ENCODE measurements around the gene CORIN. TPM values are rescaled to one million over a fixed set of nuclear protein-coding genes. Genes with fewer than 3 reads are reported as not detected.

Gene CORIN
- total and polyA plus RNA-seq, 2 donors (not counting 3 experiments of a cell fraction or from before 2014, with no cell fraction given), result 0.07 to 0.40 TPM

DNA sequence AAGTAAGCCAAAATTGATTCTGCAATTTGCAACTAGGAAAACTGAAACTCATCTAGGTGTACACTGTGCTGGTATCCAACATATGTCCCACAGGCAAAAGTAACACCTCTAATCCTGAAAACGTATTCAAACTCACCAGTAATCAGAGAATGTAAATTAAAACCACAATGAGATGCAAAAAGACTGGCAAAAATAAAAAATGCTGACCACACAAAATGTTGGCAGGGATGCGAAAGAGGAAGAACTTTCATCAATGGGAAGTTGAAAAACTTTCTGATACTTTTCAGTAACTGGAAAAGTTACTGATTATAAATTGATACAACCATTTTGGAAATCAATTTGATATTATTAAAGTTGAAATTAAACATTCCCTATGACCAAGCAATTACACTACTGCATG, 20.1 kb upstream of the CORIN start:
- no peaks in the 10 kb centered on the region for H3K4me1 ChIP-seq (ENCODE audit: control insufficient read depth, extremely low read depth, insufficient read depth, low read length)
- CTCF ChIA-PET, result no interaction called here
- no peaks in the 10 kb centered on the region for H3K36me3 ChIP-seq (ENCODE audit: control insufficient read depth in 2 of 2, extremely low read depth in 1 of 2, insufficient read depth in 2 of 2, low read length in 2 of 2)
- H3K79me2 ChIP-seq (ENCODE audit: control insufficient read depth, insufficient read depth, low read length), result no peaks in the 10 kb centered on the region
- H3K27me3 ChIP-seq (ENCODE audit: control insufficient read depth in 2 of 2, insufficient read depth in 2 of 2, low read length in 2 of 2), result no peaks in the 10 kb centered on the region
- H3K27ac ChIP-seq (ENCODE audit: insufficient read depth, low read depth, low read length), result no peak overlapping the region
- no peaks in the 10 kb centered on the region for H3K9me3 ChIP-seq (replicated peaks; ENCODE audit: control insufficient read depth, insufficient read depth, low read length)
- TF ChIP-seq JUN (IDR thresholded peaks at IDR 0.05; ENCODE audit: borderline replicate concordance, insufficient read depth, insufficient read length, low read depth), result no peak
- H3K9me1 ChIP-seq (replicated peaks; ENCODE audit: control insufficient read depth, extremely low read depth, insufficient read depth, low read length), result no peaks in the 10 kb centered on the region
- POLR2A ChIA-PET, result no interaction called here
- FAIRE-seq, result no peak
- intact Hi-C loops (cut with micrococcal nuclease), result no loop called here
- BruUV-seq (replicated peaks), result no TSS peak
- no peak overlapping the region for H2AFZ ChIP-seq (ENCODE audit: low read depth, low read length)
- no peak overlapping the region for H3K4me3 ChIP-seq (replicated peaks in 1 of 3; ENCODE audit: insufficient read depth in 1 of 3, low read depth in 1 of 3, low read length in 3 of 3)
- dilution Hi-C loops (cut with MboI; ENCODE audit: extremely low pct_ligation_motif_present, low sequenced_read_pairs), result no loop called here
- H3K9ac ChIP-seq (replicated peaks; ENCODE audit: extremely low read depth, insufficient read depth, low read length), result no peak overlapping the region
- no peak overlapping the region for H3K4me2 ChIP-seq (ENCODE audit: insufficient read depth, low read length)
- DNase-seq (ENCODE audit: low read depth, low spot score), result no peak
- no peaks in the 10 kb centered on the region for H4K20me1 ChIP-seq (replicated peaks; ENCODE audit: control insufficient read depth, extremely low read depth, insufficient read depth, low read length)

DNA sequence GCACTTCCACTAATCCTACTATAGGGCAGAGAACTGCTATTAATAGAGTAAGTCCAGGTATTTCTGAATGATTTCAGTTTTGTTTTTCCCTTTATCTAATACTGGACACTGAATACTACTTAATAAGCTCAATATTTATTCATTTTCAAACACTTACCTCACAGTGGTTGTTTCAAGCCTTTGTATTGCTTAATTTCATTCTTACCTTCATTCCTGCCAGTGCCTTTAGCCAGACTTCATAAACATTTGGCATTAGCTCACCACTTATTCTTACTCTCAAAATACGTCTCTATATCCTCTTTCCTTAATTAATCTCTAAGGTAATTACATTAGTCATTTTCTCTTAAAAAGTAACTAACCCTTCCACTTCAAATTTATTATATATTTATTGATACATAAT, 18.8 kb upstream of the CORIN start:
- POLR2A ChIA-PET, result no interaction called here
- H3K4me2 ChIP-seq (ENCODE audit: insufficient read depth, low read length), result no peak overlapping the region
- dilution Hi-C loops (cut with MboI; ENCODE audit: extremely low pct_ligation_motif_present, low sequenced_read_pairs), result no loop called here

More for the DNA sequence above, 18.8 kb upstream of the CORIN start:
- Histone ChIP-seq H3K27ac (ENCODE audit: insufficient read depth, low read depth, low read length) (no peak overlapping the region), H3K9me3 (replicated peaks; ENCODE audit: control insufficient read depth, insufficient read depth, low read length) (no peaks in the 10 kb centered on the region), H3K27me3 (ENCODE audit: control insufficient read depth in 2 of 2, insufficient read depth in 2 of 2, low read length in 2 of 2) (no peaks in the 10 kb centered on the region), H3K9me1 (replicated peaks; ENCODE audit: control insufficient read depth, extremely low read depth, insufficient read depth, low read length) (no peaks in the 10 kb centered on the region), H2AFZ (ENCODE audit: low read depth, low read length) (no peak overlapping the region), H3K4me3 (replicated peaks in 1 of 3; ENCODE audit: insufficient read depth in 1 of 3, low read depth in 1 of 3, low read length in 3 of 3) (no peak overlapping the region), H3K9ac (replicated peaks; ENCODE audit: extremely low read depth, insufficient read depth, low read length) (no peak overlapping the region), H4K20me1 (replicated peaks; ENCODE audit: control insufficient read depth, extremely low read depth, insufficient read depth, low read length) (no peaks in the 10 kb centered on the region), H3K36me3 (ENCODE audit: control insufficient read depth in 2 of 2, extremely low read depth in 1 of 2, insufficient read depth in 2 of 2, low read length in 2 of 2) (no peaks in the 10 kb centered on the region), H3K79me2 (ENCODE audit: control insufficient read depth, insufficient read depth, low read length) (no peaks in the 10 kb centered on the region), H3K4me1 (ENCODE audit: control insufficient read depth, extremely low read depth, insufficient read depth, low read length) (peaks cover 4% of the 10 kb centered on the region)
- CTCF ChIA-PET, result interaction anchor here (0.8 to 1.1 kb wide), 2 partner anchors 12 to 188 kb away, joined by 3 read pairs; no protein-coding TSS in a partner anchor
- no peak for DNase-seq (ENCODE audit: low read depth, low spot score)
- TF ChIP-seq POLR2AphosphoS5 (IDR thresholded peaks at IDR 0.05; ENCODE audit: insufficient read depth, low read depth, low read length) (no peak), FOS (IDR thresholded peaks at IDR 0.05; ENCODE audit: borderline replicate concordance, insufficient read depth, low read length) (no peak), GATA2 (IDR thresholded peaks at IDR 0.05; ENCODE audit: insufficient read depth, insufficient read length, low read depth, low read length) (no peak), POLR2A (IDR thresholded peaks at IDR 0.05; ENCODE audit: low read depth, low read length) (no peak), MYC (IDR thresholded peaks at IDR 0.05; ENCODE audit: low read depth, low read length) (no peak), JUN (IDR thresholded peaks at IDR 0.05; ENCODE audit: borderline replicate concordance, insufficient read depth, insufficient read length, low read depth) (no peak), EZH2 (IDR thresholded peaks at IDR 0.05; ENCODE audit: borderline replicate concordance, low read depth, low read length, severe bottlenecking) (no peak)
- TF ChIP-seq, protein P1, sequence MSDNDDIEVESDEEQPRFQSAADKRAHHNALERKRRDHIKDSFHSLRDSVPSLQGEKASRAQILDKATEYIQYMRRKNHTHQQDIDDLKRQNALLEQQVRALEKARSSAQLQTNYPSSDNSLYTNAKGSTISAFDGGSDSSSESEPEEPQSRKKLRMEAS (IDR thresholded peaks at IDR 0.05; ENCODE audit: insufficient read depth, insufficient read length), result no peak
- TF ChIP-seq, protein P2, sequence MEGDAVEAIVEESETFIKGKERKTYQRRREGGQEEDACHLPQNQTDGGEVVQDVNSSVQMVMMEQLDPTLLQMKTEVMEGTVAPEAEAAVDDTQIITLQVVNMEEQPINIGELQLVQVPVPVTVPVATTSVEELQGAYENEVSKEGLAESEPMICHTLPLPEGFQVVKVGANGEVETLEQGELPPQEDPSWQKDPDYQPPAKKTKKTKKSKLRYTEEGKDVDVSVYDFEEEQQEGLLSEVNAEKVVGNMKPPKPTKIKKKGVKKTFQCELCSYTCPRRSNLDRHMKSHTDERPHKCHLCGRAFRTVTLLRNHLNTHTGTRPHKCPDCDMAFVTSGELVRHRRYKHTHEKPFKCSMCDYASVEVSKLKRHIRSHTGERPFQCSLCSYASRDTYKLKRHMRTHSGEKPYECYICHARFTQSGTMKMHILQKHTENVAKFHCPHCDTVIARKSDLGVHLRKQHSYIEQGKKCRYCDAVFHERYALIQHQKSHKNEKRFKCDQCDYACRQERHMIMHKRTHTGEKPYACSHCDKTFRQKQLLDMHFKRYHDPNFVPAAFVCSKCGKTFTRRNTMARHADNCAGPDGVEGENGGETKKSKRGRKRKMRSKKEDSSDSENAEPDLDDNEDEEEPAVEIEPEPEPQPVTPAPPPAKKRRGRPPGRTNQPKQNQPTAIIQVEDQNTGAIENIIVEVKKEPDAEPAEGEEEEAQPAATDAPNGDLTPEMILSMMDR (IDR thresholded peaks at IDR 0.05; ENCODE audit: extremely low read depth in 1 of 2, insufficient read depth in 1 of 2, low read depth in 1 of 2, low read length in 2 of 2), result no peak
- intact Hi-C loops (cut with micrococcal nuclease), result no loop called here
- no TSS peak for BruUV-seq (replicated peaks)
- no peak for FAIRE-seq
